GM18511 (cell line): ENCODE results near the gene USH1C.

Experiments used
- ATAC-seq: cut with Tn5 transposase; IDR thresholded peaks from one replicate; pipeline ENCODE4 v1.9.1; 2021; ENCODE audit warnings: mild to moderate bottlenecking, moderate library complexity; ENCODE audit not compliant: unreplicated experiment

The USH1C gene

DNA sequence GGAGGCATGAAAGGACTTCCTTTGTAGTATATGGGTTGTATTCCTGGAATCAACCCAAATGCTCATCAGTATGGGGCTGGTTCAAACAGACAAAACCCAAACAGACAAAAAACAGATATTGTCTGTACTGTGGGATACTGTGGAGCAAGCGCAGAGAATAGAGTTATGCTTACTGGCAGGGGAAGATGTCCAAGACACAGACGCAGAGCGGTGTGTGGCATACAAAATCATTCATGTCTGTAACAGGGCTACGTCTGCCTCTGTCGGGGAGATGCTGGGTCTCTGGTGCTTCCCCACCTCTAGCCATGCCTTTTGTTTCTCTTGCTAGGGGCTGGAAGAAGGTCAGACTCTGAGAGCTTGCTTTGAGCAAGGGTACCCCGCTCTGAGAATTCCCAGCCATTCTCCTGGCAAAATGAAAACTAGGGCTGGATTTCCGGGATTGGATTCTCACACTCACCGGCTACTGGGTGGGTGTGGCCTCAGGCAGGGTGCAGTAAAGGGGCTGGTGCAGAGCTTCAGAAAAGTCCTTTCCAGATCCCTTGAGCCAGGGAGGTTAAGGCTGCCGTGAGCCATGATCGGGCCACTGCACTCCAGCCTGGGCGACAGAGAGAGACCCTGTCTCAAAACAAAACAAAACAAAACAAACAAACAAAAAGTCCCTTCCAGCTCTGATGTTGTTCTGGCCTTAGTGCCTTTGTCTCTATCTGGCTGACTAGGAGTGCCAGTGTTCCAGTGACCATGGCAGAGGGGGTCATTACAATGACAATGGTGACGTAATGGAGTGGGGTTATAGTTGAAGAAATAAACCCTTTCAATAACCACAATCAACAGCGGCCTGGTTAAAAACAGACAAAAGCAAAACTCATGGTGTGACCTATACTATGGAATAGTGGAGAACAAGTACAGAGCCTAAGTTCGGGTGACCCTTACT is 64.7 kb downstream of the USH1C start:
- ATAC-seq, result no peak

DNA sequence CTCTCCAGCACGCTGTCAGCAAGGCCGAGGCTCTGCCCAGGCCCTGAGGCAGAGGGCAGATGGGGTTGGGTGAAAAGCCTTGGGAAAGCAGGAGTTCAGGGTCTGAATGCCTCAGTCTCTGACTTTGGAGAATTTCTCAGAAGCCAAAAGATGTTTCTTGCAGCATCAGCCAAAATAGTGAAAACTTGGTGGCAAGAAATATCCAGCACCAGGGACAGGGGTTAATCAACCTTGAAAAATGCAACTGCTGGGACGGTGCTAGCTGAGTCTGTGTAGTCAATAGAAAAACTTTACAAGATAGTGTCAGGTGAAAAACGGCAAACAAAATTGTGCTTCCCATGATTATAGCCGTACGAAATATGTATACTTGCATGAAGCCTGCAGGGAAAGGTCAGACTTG is 66.1 kb downstream of the USH1C start:
- ATAC-seq, result no peak

DNA sequence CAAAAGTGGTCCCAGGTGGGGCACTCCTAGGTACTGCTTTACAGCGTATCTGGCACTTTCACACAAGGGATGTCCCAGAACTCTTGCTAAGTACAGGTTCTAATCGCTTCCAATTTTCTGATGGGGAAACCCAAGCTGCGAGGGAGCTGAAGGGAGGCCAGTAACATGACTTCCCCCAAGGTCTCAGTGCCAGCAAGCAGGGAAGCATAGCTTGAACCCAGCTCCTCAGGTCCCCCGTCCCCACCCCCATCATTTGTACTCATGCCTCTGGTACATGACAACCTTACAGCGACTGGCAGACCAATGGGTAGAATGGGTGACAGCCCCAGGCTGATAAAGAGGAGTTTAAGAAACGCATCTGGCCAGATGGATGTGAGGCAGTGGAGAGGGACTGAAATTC is 66.9 kb downstream of the USH1C start:
- ATAC-seq, result no peak

DNA sequence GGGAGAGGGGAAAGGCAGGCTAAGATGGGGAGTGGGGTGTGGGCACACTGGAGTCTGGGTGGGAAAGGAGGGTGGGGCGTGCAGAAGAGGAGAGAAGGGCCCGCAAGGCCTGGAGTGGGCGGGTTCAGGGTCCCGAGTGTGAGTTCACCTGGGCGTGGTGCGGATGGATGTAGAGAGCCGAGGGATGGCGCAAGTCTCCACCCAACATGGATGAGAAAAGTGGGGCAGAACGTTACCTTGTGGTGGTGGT is 67.2 kb downstream of the USH1C start:
- no peak for ATAC-seq

DNA sequence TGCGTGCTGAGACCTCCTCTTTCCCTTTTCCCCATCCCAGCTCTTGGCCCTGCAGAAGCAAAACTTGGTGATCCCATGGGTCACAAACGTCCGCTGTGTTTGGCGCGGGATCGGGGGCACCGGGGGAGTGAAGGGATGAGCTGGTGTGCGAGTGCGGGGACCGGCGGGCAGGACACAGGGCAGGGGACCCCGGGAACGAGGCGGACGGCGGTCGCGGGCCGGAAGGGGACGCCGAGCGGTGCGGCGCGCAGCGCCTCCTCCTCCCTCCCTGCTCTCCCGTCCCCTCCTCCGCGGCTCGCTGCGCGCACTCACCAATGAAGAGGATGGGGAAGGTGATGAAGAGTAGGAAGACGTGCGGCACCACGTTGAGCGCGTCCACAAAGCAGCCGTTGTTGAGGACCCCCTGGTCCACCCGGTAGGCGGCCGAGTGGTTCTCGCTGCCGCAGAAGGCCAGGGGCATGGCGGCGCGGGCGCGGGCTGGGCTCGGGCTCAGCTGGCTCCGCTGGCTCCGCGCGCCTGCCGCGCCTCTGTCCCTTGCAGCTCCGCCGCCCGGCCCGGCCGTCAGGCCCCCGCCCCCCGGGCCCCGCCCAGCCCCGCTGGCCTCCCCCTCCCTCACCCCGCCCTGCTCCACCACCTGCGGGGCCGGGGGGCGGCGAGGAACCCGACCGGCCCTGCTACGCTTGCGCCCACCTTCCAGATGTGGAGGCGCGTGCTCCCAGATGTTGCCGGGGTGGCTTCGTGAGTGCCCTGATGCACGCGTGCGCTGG is 67.7 kb downstream of the USH1C start, which contains the start of gene ABCC8:
ABCC8 (minus strand) TSS at position 529 of the 767 bp plus-strand sequence; CDS start at position 460, 69 bp downstream.
- no peak for ATAC-seq

DNA sequence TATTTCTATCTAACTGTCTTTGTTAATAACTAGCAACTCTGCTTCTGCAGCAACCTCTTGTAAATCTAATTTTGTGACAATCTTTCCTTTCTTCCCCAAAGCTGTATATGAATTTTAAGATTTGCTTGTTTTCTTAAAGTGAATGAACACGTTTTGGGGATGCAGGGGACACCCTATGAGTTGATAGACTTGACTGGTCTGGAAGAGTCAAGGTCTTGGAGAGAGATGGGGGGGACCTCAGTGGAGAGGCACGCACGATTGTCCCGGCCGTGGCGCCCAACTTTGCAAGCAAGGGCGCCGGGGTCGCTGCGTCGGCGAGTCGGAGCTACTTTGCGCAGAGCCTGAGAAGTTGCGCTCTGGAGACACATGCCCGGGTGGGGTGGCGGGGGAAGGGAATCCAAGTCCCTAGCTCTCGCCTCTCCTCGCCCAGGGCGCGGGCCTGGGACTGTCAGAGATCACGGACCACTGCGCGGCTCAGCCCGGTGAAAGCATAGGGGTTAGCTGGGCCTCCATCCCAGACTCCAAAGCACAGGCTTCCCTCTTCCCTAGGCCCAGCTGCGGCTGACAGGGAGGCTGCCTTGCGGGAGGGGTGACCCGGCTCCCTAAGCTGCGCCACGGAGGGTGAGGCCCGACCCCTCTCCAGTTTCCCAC is 68.4 kb downstream of the USH1C start:
- ATAC-seq, result no peak

DNA sequence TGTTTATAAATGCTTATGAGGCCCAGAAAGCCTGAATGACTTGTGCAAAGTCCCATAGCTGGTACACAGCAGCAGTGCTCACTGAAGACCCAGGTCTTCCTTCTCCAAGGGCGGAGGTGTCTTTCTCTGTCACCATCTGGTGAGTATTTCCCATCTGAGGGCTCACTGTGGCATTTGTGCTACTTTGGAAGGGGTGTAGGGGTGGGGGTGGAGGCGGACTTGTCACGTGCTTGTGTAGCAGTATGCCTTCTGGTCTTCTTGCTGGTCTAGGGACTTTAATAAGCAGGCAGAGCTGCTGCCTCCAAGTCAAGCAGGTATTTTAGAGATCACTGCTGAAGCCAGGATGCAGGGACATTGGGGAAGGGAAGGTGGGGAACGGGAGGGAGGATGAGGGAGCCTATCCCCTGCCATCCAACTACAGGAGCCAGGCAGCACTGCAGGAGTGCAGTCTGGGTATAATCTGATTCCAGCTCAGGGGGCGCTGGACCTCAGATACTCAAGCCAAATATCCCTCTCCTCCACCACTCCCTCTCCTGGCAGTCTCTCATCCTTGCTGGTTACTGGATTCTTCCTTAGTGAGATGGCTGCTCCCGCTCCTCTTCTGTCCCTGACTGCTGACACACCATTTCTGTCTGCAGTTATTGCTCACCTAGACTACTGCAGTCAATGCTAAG is 71.0 kb downstream of the USH1C start:
- no peak for ATAC-seq

DNA sequence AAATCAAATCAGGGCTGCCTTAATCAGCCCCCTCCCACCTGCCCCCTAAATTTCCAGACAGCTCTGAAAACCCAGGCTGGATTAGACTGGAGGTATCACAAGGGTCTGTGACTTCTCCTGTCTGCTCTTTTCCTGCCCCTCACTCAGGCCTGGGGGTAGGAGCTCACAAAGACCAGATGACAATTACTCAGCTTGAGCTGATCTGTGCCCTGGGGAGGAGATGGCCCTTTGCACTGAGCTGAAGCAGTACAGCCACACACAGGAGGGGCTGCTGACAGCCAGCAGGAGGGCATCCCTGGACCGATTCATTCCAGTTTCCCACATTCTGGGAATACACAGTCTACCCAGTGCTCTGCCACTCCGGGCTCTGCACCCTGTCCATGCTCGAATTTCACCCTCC is 71.7 kb downstream of the USH1C start:
- ATAC-seq, result no peak

DNA sequence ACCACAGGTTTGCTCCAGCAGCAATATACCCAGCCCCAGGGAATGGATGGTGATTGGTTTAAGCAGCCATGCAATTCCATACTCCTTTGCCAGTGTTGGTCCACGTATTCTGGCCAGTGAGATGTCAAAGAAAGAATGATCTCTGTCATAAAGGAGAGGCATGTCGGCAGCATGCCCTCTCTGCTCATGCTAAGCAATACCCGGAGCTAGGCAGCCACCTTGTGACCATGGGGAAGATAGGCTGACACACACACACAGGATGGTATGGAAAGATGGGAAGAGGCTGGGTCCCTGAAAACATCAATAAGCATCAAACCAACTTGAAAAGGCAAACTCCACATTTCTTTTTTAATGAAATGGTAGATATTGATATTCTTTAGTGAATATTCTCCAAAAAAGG is 72.7 kb downstream of the USH1C start:
- ATAC-seq, result no peak

DNA sequence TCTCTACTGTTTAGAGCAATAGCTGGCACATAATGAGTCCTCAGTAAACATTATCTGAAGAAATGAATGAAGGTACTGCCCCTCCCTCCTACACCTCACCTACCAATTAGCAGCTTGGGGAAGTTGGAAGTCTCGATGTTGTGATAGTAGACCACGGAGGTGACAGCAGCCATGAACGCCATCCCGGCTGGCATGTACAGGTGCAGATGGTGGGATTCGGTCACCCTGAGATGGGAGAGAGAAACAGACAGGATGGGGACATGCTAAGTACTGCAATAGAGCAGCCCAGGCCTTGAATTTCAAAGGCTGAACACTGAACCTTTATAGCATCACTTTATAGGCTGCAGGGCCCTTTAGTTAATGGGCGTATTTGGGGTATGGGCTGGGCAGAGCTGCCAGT is 74.2 kb downstream of the USH1C start:
- no peak for ATAC-seq

DNA sequence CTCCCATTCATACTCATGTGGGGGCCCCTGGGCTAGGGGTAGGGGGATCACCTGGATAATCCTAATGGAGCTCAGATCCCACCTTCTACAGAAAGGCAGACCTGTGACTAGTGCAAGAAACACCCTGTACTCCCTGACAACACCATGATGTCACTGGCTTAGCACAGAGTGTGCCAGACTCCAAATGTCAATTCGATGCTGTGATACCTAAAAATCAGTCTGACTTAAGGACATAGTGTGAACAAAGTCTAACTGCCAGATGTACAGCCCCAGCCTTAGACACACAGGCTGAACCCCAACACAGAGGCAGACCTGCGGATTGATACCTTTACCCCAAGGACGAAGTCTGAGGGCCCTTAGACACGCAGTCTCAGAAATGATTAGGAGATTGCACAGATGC is 76.1 kb downstream of the USH1C start:
- ATAC-seq, result no peak

DNA sequence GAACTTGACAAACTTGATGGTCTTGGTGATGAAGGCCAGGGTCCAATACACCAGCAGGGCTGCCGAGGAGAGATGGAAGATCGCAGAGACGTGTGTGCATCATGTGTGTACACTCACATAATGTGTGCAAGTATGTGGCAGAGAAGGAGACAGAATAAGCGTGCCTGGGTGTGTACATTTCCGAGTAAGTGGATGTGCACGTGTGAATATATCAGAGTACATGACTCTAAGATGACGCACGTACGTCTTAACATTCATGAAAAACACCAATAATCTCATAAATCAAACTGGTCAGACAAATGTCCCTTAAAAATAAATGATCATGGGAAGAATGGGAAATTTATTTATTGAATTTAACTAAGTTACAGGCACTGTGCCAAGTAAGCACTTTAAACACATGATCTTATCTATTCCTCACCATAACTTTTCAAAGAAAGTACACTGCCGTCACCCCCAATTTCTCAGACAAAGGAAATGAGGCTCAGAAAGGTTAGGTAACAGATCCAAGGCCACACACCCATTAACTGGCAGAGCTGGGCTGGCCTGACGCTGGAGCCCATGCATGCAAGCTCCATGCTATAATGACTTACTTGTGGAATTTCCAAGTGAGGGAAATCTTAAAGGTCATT is 80.6 kb downstream of the USH1C start:
- ATAC-seq, result no peak

DNA sequence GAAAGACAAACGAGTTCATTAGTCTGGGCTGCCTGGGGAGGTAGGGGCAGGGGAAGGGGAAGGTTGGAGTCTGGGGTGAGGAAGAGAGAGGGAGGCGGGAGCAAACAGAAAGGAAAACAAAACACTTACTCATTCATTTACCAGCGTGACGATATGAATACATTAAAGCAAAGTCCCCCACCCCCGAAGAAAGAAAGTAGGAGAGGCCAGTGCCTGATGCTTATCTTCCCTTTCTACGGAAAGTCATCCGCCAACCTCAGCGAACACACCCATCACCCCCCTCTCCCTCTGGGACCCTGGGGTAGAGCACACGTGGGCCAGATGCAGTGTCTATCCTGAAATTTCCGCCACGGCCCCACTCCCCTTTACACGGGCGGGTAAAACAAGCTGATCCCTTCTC is 81.3 kb downstream of the USH1C start:
- no peak for ATAC-seq

DNA sequence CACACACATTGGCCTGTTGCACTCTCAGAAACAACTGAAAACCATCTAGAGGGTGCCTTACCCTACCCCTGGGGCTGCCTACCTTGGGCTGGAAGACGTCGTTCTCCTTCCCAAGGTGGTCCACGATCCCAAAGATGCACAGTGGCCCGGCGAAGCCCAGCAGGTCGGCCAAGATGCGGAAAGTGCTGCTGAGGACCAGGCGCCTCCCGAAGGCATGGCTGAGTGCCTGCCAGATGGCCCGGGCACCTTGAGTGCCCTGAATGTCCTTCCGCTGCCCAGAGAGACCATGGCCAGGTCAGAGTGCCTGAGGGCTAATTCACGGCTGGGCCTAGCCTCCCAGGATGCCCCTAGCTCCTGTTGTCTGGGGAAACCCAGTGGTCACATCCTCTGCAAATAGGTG is 83.8 kb downstream of the USH1C start:
- no peak for ATAC-seq

DNA sequence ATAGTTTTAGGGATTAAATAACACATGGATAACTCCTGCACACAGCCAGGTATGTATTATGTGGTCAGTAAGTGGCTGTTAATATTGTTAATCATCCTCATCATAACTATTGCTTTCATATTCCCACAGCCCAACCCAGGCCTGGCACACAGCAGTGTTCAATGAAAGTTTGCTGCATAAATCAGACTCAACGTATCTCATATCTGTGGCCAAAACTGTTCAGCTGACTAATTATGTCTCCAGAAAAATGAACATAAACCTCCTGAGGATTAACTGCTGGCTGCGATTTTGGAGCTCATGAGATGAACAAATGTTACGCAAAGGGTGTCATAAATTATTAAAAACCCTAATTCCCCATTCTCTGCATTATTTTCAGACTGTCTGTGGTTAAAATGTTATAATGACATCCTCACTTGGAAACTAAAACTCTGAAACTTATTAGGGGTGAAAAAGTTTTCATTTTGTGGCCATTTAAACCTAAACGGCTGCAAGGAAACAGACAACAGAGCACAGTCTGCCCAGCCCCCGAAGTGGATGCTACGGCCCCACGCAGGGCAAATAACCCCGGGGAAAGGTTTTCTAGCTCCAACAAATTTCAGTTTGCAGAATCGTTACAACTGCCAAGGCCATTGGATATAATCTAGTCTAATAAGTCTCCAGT is 84.8 kb downstream of the USH1C start:
- ATAC-seq, result no peak

DNA sequence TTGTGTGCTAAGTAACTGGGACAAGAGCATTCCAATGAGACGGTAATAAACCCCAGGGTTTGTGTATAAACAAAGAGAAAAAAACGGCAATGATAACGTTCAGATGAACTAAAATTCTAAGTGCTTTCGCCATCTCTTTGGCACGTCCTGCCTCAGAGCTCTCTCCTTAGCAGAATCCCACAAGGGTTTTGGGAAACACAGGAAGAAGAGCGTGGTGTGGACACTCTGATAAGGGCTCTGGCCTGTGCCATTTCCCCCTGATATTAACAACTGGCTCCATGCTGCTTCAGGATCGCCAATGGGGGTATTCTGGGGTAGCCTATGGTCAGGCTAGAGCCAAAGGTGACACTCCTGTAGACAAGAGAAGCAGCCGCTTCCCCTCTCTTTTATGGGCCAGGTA is 85.9 kb downstream of the USH1C start:
- no peak for ATAC-seq

DNA sequence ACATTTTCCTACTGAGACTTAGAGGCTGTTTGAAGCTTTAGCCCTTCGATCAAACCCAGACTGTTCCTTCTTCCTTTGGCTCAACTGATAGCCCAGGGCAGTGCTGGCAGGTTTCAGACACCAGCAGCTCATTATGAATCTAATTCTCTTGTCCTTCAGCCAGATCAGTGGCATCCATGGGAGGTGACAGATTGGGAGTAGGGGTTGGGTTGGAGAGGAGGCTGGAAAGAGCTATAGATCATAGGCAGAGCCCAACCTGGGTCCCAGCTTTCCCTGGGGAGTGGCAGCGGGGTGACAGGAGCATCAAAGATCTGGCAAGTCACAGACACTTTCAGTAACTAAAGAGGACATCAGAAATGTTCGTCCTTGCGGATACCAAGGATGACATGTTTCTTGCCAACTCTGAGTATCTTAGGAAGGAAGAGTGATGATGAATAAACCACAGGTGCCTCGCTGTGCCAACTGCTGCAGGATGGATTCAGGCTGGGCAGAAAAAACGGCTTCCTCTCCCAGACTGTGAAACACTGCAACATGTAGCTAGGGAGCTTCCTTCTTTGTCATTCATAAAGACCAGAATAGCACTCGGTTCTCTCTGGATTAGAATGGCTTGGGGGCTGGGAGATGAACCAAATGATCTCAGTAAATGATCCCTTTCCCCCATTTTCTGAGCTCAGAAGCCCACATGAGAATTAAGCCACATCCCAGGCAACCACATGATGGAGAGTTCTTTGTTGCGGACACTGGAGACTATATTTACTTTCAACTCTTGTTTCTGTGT is 86.6 kb downstream of the USH1C start:
- no peak for ATAC-seq

DNA sequence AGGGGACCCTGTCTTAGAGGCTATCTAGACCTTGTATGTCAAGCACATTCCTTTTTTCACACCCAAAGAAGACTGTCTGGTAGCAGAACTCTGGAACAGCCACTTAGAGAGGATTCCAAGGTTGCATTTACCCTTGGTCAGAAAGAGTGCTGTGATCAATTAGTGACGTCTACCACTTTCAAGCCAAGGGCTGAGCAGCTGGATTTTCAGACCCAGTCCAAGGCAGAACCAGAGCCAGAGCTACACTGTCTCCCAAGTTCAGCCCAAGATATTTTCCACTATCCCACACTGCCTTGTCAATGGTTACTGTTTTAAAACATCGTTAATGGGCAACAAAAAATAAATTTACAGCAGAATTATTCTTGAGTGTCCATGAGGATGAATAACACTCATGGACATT is 91.5 kb downstream of the USH1C start:
- no peak for ATAC-seq

DNA sequence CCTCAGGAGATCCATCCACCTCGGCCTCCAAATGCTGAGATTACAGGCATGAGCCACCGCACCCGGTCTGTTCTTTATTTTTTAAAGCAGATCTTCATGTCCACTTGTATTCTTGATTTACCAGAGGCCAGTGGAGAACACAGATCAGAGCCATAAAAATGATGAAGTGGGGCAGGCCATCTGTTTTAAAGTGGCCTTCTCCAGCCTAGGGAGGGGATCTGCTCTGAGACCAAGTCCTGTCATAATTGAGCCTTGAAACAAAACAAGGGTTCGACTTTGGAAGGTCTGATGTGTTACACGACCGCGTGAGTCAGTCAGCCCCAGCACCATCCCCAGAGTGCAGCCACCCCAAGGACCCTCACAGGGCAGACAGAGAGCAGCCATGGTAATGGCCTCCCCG is 95.1 kb downstream of the USH1C start:
- ATAC-seq, result no peak

DNA sequence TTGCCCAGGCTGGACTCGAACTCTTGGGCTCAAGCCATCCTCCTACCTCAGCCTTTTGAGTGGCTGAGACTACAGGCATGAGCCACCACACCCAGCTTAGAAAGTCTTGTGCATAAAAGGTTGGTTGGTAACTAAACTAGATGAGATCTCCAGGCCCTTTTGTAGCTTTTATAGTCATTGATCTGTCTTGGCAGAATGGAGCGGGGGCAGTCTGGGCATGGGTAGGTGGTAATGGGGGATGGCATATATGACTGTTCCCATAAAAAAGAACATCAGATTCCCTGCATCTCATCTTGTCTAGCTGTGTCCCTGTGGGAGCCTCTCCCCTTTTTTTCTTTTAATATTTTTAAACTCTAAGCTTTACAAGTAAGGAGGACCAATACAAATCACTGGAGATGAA is 97.7 kb downstream of the USH1C start:
- no peak for ATAC-seq
